GM12801 (cell line): Measurements from ENCODE around the gene SEC24D.

Experiments used
- CTCF ChIP-seq: IDR thresholded peaks from one replicate; pipeline ENCODE4 v1.5.1; 2011; ENCODE audit warnings: control low read depth; ENCODE audit not compliant: insufficient read length; ENCODE audit errors: extremely low read depth

SEC24D gene

GRCh38 chr4:118872181-118872580 is 36.3 kb upstream of the SEC24D start:
- no peak for TF ChIP-seq CTCF

- TF ChIP-seq CTCF: no peak
Observed at GRCh38 chr4:118869808-118870342, 33.9 kb upstream of the SEC24D start.

- no peak for TF ChIP-seq CTCF
Observed at GRCh38 chr4:118867311-118868067, 31.6 kb upstream of the SEC24D start.

GRCh38 chr4:118866442-118866841 is 30.5 kb upstream of the SEC24D start:
- TF ChIP-seq CTCF: no peak

GRCh38 chr4:118865091-118865708 is 29.3 kb upstream of the SEC24D start:
- TF ChIP-seq CTCF: no peak

GRCh38 chr4:118858779-118859178 is 22.9 kb upstream of the SEC24D start:
- TF ChIP-seq CTCF: no peak

GRCh38 chr4:118857760-118858159 is 21.8 kb upstream of the SEC24D start:
- no peak for TF ChIP-seq CTCF
